GM12892 (cell line): ENCODE results near the gene SYNE4.

Source experiments
- POLR2A ChIP-seq: IDR thresholded peaks from 2 replicates; pipeline ENCODE4 v1.6.1; 2011; ENCODE audit warnings: low read depth, low read length, control low read depth
- POLR2AphosphoS5 ChIP-seq: IDR thresholded peaks from 2 replicates; pipeline ENCODE4 v1.6.1; 2011; ENCODE audit warnings: low read depth, low read length, control low read depth

GRCh38 chr19:36025541-36025940, 16.9 kb upstream of the SYNE4 start:
- TF ChIP-seq POLR2A = no peak
- no peak for TF ChIP-seq POLR2AphosphoS5
